Endometrial microvascular endothelial cells (primary cell): Measurements from ENCODE around the gene LY6G6F. TPM values are rescaled to one million over a fixed set of nuclear protein-coding genes. Genes with fewer than 3 reads are reported as not detected.

Experiments used
- in situ Hi-C: cut with HindIII; loops from 2 replicates; pipeline ENCODE4 v1.10.0; 2017; ENCODE audit warnings: low sequenced_read_pairs, low pct_unique_long_range_greater_than_20kb; ENCODE audit errors: inconsistent ontology term
- total RNA-seq: library from RNA; depleted of rRNA; stranded (reverse); fragments of >200 nt; gene quantifications from one replicate; pipeline ENCODE4 v1.2.3, GENCODE V29; 2015; ENCODE audit errors: inconsistent ontology term

LY6G6F gene
- total RNA-seq, 1 donor from 2014 or later = not detected

GRCh38 chr6:31676322-31676903 is 30.3 kb upstream of the LY6G6F start:
- in situ Hi-C loops = no loop called here

- in situ Hi-C loops = no loop called here
Observed at GRCh38 chr6:31676904-31677303, 29.8 kb upstream of the LY6G6F start.

- in situ Hi-C loops = no loop called here
Observed at GRCh38 chr6:31677955-31678354, 28.7 kb upstream of the LY6G6F start.

- in situ Hi-C loops = no loop called here
Observed at GRCh38 chr6:31680226-31681134, 26.2 kb upstream of the LY6G6F start, which contains the start of gene LY6G5C. LY6G5C (minus strand) TSS chr6:31681067; CDS start chr6:31680373, 694 bp downstream.

GRCh38 chr6:31681135-31681671 is 25.5 kb upstream of the LY6G6F start:
- in situ Hi-C loops = no loop called here

GRCh38 chr6:31683591-31683990 is 23.1 kb upstream of the LY6G6F start:
- in situ Hi-C loops = no loop called here

- in situ Hi-C loops = no loop called here
Observed at GRCh38 chr6:31686483-31686882, 20.2 kb upstream of the LY6G6F start.

- in situ Hi-C loops = no loop called here
Observed at GRCh38 chr6:31687321-31687720, 19.3 kb upstream of the LY6G6F start.

- in situ Hi-C loops = no loop called here
Observed at GRCh38 chr6:31687860-31688693, 18.6 kb upstream of the LY6G6F start.

GRCh38 chr6:31689249-31690110 is 17.2 kb upstream of the LY6G6F start:
- in situ Hi-C loops = no loop called here

GRCh38 chr6:31690231-31691077 is 16.2 kb upstream of the LY6G6F start:
- in situ Hi-C loops = no loop called here

- in situ Hi-C loops = no loop called here
Observed at GRCh38 chr6:31691078-31691463, 15.6 kb upstream of the LY6G6F start.

- in situ Hi-C loops = no loop called here
Observed at GRCh38 chr6:31691564-31692108, 15.0 kb upstream of the LY6G6F start.

- in situ Hi-C loops = no loop called here
Observed at GRCh38 chr6:31692353-31692752, 14.3 kb upstream of the LY6G6F start.

GRCh38 chr6:31692886-31693285 is 13.8 kb upstream of the LY6G6F start:
- in situ Hi-C loops = no loop called here

- in situ Hi-C loops = no loop called here
Observed at GRCh38 chr6:31693535-31693934, 13.1 kb upstream of the LY6G6F start.

- in situ Hi-C loops = no loop called here
Observed at GRCh38 chr6:31697555-31697954, 9.1 kb upstream of the LY6G6F start.
